HG03469 (cell line): ENCODE measurements around the gene SEC16A.
A peak's percentile ranks its signal among the peaks of the same experiment; 100 is the strongest.

Experiments used
- ATAC-seq: cut with Tn5 transposase; IDR thresholded peaks from one replicate; pipeline ENCODE4 v1.9.1; 2021; ENCODE audit warnings: mild to moderate bottlenecking, moderate library complexity, moderate number of reproducible peaks; ENCODE audit not compliant: unreplicated experiment

The SEC16A gene, protein sequence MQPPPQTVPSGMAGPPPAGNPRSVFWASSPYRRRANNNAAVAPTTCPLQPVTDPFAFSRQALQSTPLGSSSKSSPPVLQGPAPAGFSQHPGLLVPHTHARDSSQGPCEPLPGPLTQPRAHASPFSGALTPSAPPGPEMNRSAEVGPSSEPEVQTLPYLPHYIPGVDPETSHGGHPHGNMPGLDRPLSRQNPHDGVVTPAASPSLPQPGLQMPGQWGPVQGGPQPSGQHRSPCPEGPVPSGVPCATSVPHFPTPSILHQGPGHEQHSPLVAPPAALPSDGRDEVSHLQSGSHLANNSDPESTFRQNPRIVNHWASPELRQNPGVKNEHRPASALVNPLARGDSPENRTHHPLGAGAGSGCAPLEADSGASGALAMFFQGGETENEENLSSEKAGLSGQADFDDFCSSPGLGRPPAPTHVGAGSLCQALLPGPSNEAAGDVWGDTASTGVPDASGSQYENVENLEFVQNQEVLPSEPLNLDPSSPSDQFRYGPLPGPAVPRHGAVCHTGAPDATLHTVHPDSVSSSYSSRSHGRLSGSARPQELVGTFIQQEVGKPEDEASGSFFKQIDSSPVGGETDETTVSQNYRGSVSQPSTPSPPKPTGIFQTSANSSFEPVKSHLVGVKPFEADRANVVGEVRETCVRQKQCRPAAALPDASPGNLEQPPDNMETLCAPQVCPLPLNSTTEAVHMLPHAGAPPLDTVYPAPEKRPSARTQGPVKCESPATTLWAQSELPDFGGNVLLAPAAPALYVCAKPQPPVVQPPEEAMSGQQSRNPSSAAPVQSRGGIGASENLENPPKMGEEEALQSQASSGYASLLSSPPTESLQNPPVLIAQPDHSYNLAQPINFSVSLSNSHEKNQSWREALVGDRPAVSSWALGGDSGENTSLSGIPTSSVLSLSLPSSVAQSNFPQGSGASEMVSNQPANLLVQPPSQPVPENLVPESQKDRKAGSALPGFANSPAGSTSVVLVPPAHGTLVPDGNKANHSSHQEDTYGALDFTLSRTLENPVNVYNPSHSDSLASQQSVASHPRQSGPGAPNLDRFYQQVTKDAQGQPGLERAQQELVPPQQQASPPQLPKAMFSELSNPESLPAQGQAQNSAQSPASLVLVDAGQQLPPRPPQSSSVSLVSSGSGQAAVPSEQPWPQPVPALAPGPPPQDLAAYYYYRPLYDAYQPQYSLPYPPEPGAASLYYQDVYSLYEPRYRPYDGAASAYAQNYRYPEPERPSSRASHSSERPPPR (N-terminal part only)

DNA sequence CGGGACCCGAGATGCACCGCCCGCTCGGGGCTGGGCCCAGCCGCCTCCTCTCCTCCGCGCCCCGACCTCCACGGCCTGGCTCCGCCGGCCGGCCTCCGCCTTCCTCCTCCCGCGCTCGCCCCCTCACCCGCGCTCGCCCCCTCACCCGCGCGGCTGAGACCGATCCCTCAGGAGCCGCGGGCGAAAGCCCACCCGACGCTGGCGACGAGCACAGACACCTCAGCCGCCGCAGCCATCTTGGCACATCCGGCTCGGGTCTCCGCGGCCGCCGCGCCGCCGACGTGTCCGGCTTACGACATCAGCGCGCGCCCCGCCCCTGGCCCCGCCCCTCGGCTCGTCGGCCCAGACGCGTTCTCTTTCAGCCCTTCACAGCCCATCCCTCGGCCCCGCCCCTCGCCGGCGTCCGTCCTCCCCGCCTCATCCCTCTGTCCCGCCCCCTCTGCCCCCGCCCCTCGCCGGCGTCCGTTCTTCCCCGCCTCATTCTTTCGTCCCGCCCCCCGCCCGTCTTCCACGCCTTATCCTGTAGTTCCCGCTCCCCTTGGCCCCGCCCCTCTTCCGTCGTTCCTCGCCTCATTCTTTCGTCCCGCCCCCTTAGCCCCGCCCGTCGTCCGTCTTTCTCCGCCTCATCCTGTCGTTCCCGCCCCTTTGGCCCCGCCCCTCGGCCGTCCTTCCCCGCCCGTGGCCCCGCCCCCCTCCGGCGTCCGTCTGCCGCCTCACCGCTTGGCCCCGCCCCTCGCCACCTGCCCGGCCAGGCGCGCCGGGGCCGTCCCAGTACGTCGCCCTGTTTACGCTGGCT, at the start of gene SEC16A:
Gene SEC16A, minus strand, starts transcription at position 248 of the 796 bp plus-strand sequence. CDS start 5,425 bp downstream, outside the sequence.
- peak; percentile 9 for ATAC-seq

DNA sequence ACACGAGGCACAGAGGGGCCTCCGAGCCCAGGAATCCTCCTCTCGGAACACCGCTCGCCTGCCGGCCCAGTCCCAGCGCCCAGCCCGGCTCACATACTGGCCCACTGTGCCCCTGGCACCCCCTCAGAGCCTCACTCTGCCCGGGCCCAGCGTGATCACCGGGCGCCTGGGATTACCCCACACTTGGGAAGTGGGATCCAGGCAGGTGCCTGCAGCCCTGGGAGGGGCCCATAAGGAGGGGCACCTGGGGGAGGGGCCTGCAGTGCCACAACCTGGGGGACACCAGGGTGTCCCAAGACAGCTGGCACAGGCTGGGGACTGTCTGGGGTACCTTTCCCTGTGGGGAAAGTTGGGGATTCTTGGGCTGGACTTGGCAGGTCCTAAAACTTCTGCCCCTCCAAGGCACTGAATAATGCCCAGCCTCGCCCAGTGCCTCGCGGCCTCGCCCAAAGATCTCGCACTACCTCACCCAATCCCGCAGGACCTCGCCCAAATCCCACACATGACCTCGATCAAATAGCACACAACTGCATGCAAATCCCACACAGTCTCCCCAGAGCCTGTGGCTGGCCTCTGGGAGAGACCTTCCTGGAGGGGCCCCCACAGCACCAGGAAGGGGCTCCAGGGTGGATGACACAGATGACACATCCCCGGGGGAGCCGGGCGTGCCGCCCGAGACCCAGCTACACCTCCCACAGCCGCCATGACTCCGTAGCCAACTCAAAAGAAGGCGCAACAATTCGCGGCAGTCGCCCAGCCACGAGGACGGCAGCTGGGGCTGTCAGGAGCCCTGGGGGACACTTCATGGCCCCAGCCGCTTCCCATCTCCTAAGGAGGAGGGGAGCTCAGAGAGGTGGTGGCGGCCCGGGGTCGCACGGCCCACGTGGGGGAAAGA, 49.3 kb upstream of the SEC16A start:
- no peak for ATAC-seq

DNA sequence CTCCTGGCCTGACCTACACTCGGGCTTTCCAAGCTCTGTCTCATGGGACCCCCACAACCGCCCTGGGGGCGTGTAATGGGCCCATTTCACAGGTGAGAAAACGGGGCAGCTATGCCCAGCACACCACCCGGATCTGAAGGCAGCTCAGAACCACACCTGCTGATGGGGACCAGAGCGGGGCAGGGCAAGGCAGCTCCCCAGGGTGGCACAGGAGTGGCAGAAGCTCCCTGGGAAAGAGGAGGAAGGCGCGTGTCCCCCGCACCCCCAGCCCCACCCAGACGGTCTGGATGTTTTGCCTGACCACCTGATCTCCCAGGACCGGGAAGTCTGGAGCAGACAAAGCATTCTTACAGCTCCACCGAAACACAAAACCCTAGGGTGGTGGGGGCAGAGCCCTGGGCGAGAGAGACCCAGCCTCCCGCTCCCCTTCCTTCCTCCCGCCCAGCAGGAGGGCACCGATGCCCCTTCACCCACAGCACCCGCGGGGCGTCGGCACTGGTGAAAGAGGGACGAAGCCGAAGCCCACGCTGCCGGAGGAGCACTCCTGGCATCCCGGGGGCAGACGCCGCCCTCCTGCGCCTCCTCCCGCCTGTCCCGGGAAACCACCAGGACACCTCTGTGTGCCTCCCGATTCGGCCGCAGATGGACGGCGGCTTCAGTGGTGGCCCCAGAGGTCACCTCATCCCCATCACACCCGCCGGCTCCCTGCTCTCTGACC, 48.5 kb upstream of the SEC16A start:
- no peak for ATAC-seq

DNA sequence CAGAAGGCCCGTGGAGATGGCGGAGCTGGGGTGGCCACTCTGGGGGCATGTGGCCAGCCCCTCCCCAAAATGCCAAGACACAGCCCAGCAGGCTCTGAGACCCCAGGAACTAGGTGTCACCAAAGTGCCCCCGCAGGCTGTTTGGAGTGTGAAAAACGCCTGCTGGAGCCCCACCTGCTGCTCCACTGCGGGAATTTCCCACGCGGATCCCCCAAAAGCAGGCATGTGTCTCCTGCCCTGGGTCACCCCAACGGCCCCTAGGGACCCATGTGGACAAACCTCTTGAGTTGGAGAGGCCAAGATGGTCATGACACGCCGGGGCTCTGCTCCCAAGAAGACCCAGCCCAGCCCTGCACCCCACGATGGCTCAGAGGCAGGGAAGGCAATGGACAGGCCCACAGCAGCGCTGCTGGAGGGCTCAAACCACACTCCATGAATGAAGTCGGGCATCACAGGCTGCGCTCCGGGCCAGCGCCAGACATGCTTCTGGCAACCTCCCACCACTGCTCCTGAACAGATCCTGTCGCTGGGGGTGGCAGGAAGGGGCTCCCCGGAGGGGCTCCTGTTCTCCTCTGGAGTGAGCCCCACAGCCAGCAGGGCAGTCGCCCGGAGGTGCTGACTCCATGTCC, 47.7 kb upstream of the SEC16A start:
- ATAC-seq: no peak

DNA sequence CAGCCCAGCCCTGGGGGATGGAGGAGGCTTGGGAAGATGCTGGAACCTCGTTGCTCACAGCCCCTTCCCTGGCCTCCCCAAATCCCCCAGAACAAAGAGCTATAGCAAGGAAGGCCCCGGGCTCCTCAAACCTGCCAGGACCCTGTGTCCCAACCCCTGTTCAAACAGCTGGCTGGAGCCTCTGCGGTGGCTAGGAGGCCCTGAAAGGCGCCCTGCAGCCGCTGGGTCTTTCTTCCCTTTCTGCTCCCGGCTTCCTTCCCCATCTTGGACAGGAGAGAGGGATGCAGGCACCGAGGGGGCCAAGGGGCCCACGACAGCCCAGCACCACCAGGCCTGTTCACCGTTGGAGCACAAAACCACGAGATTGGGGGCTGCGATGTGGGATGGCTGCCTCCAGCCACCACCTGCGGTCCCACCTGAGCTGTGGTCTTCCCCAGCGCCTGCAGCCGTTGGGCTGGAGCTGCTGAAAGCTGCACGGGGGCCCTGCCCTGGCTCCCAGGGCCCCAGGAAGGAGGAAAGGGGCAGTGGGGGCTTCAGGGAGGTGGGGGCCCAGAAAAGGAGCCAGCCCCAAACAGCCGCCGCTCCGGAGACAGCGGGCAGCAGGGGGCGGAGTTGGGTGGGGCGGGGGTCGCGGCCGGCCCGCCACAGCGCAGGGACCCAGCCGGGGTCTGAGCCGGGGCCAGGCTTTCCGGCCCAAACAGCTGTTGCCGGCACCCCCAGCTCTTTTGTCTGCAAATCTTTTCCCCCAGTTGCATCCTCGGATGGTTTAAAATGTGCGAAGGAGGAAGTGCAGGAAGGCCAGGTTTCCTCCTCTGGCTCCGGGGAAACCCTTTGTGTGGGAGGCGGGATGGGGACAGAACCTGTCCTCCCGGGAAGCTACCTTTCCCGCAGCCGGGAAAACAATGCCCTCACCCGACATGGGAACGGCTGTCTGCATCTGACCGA, 46.9 kb upstream of the SEC16A start:
- no peak for ATAC-seq

DNA sequence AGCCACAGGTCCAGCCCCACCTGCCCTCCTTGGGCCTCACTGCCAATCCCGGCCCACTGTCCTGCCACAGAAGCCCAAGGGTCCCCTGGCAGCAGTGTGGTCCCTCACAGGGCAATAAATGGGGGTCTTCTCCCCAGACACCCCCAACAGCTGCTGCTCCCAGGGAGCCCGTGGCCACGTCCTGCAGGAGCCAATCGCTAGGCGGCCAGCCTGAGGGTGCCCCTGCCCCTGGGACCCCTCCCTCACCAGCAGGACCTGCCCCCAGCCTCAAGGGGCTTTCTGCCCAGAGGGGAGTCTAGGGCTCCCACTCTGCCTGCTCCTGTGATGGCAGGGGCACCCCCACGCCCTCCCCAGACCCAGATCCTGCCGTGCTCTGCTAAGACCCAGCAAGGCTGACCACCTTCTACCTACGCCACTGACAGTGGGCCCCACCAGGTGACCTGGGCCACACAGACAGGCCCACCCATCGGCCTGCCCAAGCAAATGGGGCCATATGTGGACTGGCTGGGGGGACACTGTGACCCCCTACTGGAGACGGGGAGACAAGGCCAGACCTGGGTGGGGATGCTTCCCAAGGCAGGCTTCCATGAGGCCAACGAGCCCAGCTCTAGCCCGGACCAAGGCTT, 46.0 kb upstream of the SEC16A start:
- ATAC-seq: no peak

DNA sequence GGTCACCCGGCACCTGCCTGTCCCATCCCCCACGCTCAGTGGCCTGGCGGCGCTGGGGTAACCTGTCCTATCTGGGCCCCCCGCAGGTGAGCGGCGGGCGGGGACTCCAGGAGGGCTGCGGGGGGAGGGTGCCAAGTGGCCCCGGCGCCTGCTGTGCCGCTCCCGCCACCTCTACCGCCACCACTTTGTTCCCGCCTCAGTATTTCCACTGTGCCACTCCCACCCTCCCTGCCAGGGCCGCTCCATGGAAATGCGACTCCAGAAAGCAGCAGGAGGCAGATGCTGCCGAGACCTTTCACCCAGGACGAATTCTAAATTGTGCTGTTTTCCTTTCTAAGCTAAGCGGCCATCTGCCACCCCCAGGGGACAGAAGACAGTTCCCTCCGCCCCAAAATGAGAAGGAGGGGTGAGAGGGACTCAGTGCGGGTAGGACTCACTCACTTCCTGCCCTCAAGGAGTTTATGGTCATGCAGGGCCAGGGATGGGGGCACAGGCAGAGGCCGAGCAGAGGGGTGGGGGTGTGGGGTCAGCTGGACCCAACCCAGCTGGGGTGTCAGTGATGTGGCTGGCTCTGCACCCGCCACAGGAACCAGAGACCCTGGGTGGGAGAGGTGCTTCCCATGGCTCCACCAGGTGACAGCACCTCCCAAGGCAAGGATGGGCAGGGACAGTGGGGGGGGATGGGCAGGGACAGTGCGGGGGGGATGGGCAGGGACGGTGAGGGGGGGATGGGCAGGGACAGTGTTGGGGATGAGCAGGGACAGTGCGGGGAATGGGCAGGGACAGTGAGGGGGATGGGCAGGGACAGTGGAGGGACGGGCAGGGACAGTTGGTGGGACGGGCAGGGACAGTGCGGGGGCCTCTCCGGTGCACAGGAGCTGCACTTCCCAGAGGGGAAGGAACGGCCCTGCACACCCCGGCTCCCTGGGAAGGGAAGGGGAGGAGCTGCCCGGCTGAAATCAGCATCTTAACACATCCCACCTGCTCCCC, 45.2 kb upstream of the SEC16A start:
- no peak for ATAC-seq

DNA sequence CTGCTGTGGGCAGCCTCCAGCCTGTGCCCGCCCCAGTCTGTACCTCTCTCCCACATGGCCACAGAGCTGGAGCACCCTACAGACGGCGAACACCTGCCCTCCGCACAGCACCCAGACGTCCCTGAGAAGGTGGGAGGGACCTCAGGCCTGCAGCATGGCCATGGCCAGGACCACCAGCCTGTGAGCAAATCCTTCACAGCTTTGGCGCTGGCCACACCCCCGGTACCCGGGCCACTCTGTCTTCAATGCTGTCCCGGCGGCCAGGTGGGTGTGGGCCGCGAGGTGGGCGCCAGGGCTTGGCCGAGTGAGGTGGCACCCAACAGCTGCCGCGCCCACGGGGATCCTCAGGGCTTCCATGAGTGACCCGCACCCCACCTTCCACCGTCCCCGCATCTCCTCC, 44.3 kb upstream of the SEC16A start:
- ATAC-seq: no peak

DNA sequence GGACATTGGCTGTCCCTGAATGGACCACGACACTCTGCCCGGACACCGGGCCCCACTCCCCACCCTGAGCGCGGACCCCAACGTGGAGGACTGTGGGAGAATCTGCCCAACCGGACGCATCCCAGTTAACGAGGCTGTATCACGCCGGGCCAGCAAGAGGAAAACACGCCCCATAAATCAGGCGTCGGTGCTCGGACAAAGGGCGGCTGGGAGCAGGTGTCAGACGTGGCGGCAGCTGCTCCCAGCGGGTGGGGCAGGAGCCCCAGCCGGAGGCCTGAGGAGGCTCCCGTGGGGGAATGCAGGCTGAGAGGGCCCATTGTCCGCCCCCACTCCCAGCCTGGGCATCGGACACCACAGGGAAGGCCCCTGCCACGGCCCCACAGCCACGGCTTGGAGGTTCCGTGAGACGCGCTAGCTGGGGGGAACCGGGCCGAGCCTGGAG, 43.8 kb upstream of the SEC16A start:
- no peak for ATAC-seq

DNA sequence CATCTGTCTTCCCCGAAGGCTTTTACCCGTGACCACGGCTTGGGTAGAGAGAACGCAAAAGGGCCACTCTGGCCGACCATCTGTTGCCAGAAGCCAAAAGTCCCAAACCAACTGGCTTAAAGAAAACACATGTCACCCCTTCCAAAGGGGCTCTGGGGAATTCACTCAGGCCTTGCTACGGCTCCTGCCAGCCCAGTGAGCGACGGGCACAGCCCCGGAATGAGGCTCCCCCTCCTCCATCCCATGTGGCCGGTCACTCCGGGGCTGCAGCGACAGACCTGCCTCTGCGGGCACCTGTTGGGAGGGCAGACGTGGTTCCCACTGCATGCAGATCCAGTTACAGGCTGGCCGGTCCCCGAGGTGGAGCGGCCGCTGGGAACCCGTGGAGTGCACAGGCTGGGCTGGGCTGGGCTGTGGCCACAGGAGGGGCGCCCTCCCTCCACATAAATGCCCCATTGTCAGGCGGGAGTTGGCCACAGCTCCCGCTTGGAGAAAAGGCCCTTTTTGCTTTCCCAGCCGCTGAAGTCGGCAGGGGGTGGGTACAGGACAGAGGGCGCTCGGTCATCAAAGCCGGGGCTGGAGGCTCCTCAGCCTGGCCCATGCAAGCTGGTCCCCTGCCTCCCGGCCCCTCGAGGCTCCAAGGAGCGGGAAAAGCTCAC, 43.1 kb upstream of the SEC16A start:
- no peak for ATAC-seq

DNA sequence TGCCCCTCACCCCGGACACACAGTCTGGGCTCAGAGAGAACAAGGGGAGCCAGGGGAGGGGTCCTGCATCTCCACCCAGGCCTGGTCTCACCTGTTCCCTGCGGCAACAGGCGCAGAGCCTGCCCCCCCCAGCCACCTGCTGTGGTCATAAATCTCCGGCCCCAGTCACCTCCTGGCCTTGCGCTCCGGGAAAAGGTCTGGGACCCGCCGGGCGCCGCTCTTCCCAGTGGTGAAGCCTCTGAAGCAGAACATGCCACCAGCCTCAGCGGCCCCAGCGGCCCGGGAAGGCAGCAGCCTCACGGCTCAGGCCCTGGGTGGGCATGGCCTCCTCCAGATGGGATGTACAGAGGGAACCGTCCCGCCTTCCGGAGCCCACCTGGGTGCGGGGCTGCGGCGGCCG, 42.4 kb upstream of the SEC16A start:
- ATAC-seq: no peak

DNA sequence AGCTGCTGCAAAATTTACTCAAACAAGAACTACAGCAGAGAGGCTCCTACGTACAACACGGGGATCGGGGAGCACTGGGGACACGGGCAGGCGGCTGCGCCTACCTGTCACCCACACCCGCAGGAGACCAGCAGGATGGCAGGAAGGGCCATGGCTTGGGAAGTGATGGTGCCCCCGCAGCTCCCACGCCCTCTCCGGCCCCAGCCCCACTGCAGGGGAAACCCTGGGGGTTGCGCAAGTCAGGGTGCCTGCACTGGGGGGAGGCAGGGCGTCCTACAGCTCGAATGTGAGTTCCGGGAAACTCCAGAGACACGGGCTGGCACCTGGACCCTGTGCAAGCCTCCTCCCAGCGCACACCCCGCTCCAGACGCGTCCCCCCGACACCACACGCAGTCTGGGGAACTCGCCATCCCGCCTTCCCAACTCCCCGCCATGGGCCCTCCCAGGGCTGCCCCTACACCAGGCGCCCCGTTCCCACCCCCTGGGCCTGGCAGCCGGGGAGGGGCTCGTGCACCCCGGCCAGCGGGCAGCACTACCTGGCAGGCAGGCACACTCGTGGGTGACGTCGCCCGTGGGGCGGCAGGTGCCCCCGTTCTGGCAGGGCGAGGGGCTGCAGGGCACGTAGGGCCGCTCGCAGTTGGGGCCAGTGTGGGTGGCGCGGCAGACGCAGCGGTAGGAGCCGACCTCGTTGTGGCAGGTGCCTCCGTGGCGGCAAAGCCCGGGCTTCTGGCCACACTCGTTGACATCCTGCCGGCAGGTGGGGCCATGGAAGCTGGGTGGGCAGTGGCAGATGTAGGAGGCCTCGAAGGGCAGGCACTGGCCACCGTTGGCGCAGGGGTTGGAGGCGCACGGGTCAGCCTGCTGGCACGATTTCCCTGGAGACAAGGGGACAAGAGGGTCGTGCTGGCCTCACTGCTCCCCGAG, 39.7 kb upstream of the SEC16A start:
- no peak for ATAC-seq

DNA sequence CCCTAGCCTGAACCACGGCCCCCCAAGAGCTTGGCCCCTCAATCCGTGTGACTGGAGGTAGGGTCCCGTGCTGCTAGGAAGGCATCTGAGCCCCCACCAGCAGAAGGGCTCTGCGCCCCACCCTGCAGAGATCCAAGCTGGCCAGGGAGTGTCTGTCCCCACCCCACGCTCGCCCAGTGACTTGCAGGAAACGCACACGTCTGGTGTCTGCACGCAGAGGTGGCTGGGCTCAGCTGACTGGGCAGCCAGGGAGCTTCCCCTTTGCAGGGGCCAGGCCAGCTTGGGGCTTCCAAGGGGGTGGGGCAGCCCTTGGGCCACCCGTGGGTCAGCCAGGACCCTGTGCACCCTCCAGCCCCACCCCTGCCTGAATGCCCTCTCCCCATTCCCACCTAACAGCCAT, 38.7 kb upstream of the SEC16A start:
- no peak for ATAC-seq

DNA sequence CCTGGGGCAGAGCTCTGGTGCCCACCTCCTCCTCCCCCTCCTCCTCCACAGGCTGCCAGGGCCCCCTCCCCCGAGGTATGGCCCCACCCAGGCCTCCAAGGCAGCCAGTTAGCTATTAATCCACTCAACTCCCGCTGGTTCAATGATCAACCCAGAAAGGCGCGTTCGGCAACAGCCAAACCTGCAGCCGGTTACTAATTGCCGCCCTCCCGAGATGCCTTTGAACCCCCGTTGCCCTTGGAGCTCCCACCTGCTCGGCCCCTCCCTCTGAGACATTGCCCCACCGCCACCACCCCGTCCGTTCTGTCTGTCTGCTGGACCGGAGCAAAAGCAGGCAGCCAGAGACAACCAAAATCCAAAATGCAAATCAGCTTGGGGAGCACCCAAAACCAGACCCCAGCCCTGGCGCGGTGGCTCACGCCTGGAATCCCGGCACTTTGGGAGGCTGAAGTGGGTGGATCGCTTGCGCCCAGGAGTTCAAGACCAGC, 37.3 kb upstream of the SEC16A start:
- ATAC-seq: no peak
